ENCODE data around the gene NFASC. TPM values are rescaled to one million over a fixed set of nuclear protein-coding genes. Genes with fewer than 3 reads are reported as not detected.

The NFASC gene
- polyA plus RNA-seq (2013, experiment 1 of 4), result 9.7 TPM
- polyA plus RNA-seq (2013, experiment 2 of 4), result 10.6 TPM
- 8.7 TPM for polyA plus RNA-seq (2013, experiment 3 of 4)
- polyA plus RNA-seq (2013, experiment 4 of 4), result 10.8 TPM

GRCh38 chr1:204870160-204870912, at the start of gene NFASC:
TSS of gene NFASC (plus strand) at chr1:204870862. CDS start at chr1:204944316, 73,454 bp downstream.
- H3K36me3 ChIP-seq (ENCODE audit: control insufficient read depth, insufficient read depth, low read length), result no peaks in the 10 kb centered on the region
- no peak within 1 kb of the TSS for H3K4me3 ChIP-seq (ENCODE audit: insufficient read depth, low read depth, low read length)
- H3K27me3 ChIP-seq (ENCODE audit: control insufficient read depth, insufficient read depth, low read length, poor library complexity, severe bottlenecking), result no peaks in the 10 kb centered on the region
- WGBS, 2 experiments, result 91 to 94% methylated on average over 19 of the region's 19 CpGs
- H3K9me3 ChIP-seq (ENCODE audit: control insufficient read depth, low read length), result no peaks in the 10 kb centered on the region
- no peaks in the 10 kb centered on the region for H3K4me1 ChIP-seq (ENCODE audit: control insufficient read depth, insufficient read depth, low read length)
- no peak within 1 kb of the TSS for H3K27ac ChIP-seq (ENCODE audit: insufficient read depth, low read depth, low read length, poor library complexity, severe bottlenecking)

- no peaks in the 10 kb centered on the region for H3K9me3 ChIP-seq (ENCODE audit: control insufficient read depth, low read length)
- H3K4me3 ChIP-seq (ENCODE audit: insufficient read depth, low read depth, low read length), result no peak overlapping the region
- H3K27me3 ChIP-seq (ENCODE audit: control insufficient read depth, insufficient read depth, low read length, poor library complexity, severe bottlenecking), result no peaks in the 10 kb centered on the region
- H3K36me3 ChIP-seq (ENCODE audit: control insufficient read depth, insufficient read depth, low read length), result no peaks in the 10 kb centered on the region
- H3K4me1 ChIP-seq (ENCODE audit: control insufficient read depth, insufficient read depth, low read length), result no peaks in the 10 kb centered on the region
- H3K27ac ChIP-seq (ENCODE audit: insufficient read depth, low read depth, low read length, poor library complexity, severe bottlenecking), result no peak overlapping the region
- 82 to 83% methylated on average over 5 of the region's 5 CpGs for WGBS, 2 experiments
These were observed 49.2 kb upstream of the NFASC start for GRCh38 chr1:204821476-204821875.

GRCh38 chr1:204821924-204822323, 48.7 kb upstream of the NFASC start:
- Histone ChIP-seq H3K9me3 (ENCODE audit: control insufficient read depth, low read length) (no peaks in the 10 kb centered on the region), H3K27me3 (ENCODE audit: control insufficient read depth, insufficient read depth, low read length, poor library complexity, severe bottlenecking) (no peaks in the 10 kb centered on the region), H3K36me3 (ENCODE audit: control insufficient read depth, insufficient read depth, low read length) (no peaks in the 10 kb centered on the region), H3K4me1 (ENCODE audit: control insufficient read depth, insufficient read depth, low read length) (no peaks in the 10 kb centered on the region), H3K4me3 (ENCODE audit: insufficient read depth, low read depth, low read length) (no peak overlapping the region), H3K27ac (ENCODE audit: insufficient read depth, low read depth, low read length, poor library complexity, severe bottlenecking) (no peak overlapping the region)
- 93 to 94% methylated on average over 4 of the region's 4 CpGs for WGBS, 2 experiments

- no peaks in the 10 kb centered on the region for H3K9me3 ChIP-seq (ENCODE audit: control insufficient read depth, low read length)
- H3K27me3 ChIP-seq (ENCODE audit: control insufficient read depth, insufficient read depth, low read length, poor library complexity, severe bottlenecking), result peaks cover 13% of the 10 kb centered on the region
- no peak overlapping the region for H3K4me3 ChIP-seq (ENCODE audit: insufficient read depth, low read depth, low read length)
- peaks cover 19% of the 10 kb centered on the region for H3K4me1 ChIP-seq (ENCODE audit: control insufficient read depth, insufficient read depth, low read length)
- H3K36me3 ChIP-seq (ENCODE audit: control insufficient read depth, insufficient read depth, low read length), result no peaks in the 10 kb centered on the region
- no peak overlapping the region for H3K27ac ChIP-seq (ENCODE audit: insufficient read depth, low read depth, low read length, poor library complexity, severe bottlenecking)
- WGBS, 2 experiments, result 57 to 60% methylated on average over 4 of the region's 4 CpGs
These were observed 43.7 kb upstream of the NFASC start for GRCh38 chr1:204826970-204827369.

GRCh38 chr1:204828352-204828850, 42.3 kb upstream of the NFASC start:
- Histone ChIP-seq H3K27ac (ENCODE audit: insufficient read depth, low read depth, low read length, poor library complexity, severe bottlenecking) (no peak overlapping the region), H3K4me1 (ENCODE audit: control insufficient read depth, insufficient read depth, low read length) (peaks cover 19% of the 10 kb centered on the region), H3K27me3 (ENCODE audit: control insufficient read depth, insufficient read depth, low read length, poor library complexity, severe bottlenecking) (peaks cover 13% of the 10 kb centered on the region), H3K36me3 (ENCODE audit: control insufficient read depth, insufficient read depth, low read length) (no peaks in the 10 kb centered on the region), H3K9me3 (ENCODE audit: control insufficient read depth, low read length) (no peaks in the 10 kb centered on the region), H3K4me3 (ENCODE audit: insufficient read depth, low read depth, low read length) (peak overlapping the region; percentile 44)
- WGBS, 2 experiments, result 1 to 2% methylated on average over 53 of the region's 53 CpGs

GRCh38 chr1:204829133-204829825, 41.4 kb upstream of the NFASC start:
- H3K9me3 ChIP-seq (ENCODE audit: control insufficient read depth, low read length), result no peaks in the 10 kb centered on the region
- no peak overlapping the region for H3K27ac ChIP-seq (ENCODE audit: insufficient read depth, low read depth, low read length, poor library complexity, severe bottlenecking)
- H3K36me3 ChIP-seq (ENCODE audit: control insufficient read depth, insufficient read depth, low read length), result no peaks in the 10 kb centered on the region
- peak overlapping the region; percentile 44 for H3K4me3 ChIP-seq (ENCODE audit: insufficient read depth, low read depth, low read length)
- peaks cover 13% of the 10 kb centered on the region for H3K27me3 ChIP-seq (ENCODE audit: control insufficient read depth, insufficient read depth, low read length, poor library complexity, severe bottlenecking)
- WGBS, 2 experiments, result 27 to 30% methylated on average over 6 of the region's 6 CpGs
- peaks cover 26% of the 10 kb centered on the region for H3K4me1 ChIP-seq (ENCODE audit: control insufficient read depth, insufficient read depth, low read length)

- no peaks in the 10 kb centered on the region for H3K36me3 ChIP-seq (ENCODE audit: control insufficient read depth, insufficient read depth, low read length)
- peaks cover 29% of the 10 kb centered on the region for H3K4me1 ChIP-seq (ENCODE audit: control insufficient read depth, insufficient read depth, low read length)
These were observed 39.9 kb upstream of the NFASC start for GRCh38 chr1:204830747-204831146.

GRCh38 chr1:204831186-204831585, 39.5 kb upstream of the NFASC start:
- H3K27me3 ChIP-seq (ENCODE audit: control insufficient read depth, insufficient read depth, low read length, poor library complexity, severe bottlenecking), result peaks cover 13% of the 10 kb centered on the region
- no peaks in the 10 kb centered on the region for H3K9me3 ChIP-seq (ENCODE audit: control insufficient read depth, low read length)
- no peak overlapping the region for H3K27ac ChIP-seq (ENCODE audit: insufficient read depth, low read depth, low read length, poor library complexity, severe bottlenecking)
- peaks cover 29% of the 10 kb centered on the region for H3K4me1 ChIP-seq (ENCODE audit: control insufficient read depth, insufficient read depth, low read length)
- H3K4me3 ChIP-seq (ENCODE audit: insufficient read depth, low read depth, low read length), result no peak overlapping the region
- H3K36me3 ChIP-seq (ENCODE audit: control insufficient read depth, insufficient read depth, low read length), result no peaks in the 10 kb centered on the region
- WGBS, 2 experiments, result 50 to 59% methylated on average over 3 of the region's 3 CpGs

More at GRCh38 chr1:204830747-204831146, 39.9 kb upstream of the NFASC start:
- Histone ChIP-seq H3K9me3 (ENCODE audit: control insufficient read depth, low read length) (no peaks in the 10 kb centered on the region), H3K4me3 (ENCODE audit: insufficient read depth, low read depth, low read length) (no peak overlapping the region), H3K27me3 (ENCODE audit: control insufficient read depth, insufficient read depth, low read length, poor library complexity, severe bottlenecking) (peaks cover 13% of the 10 kb centered on the region), H3K27ac (ENCODE audit: insufficient read depth, low read depth, low read length, poor library complexity, severe bottlenecking) (no peak overlapping the region)
- 68 to 75% methylated on average over 8 of the region's 8 CpGs for WGBS, 2 experiments

GRCh38 chr1:204834336-204834735, 36.3 kb upstream of the NFASC start:
- Histone ChIP-seq H3K4me3 (ENCODE audit: insufficient read depth, low read depth, low read length) (no peak overlapping the region), H3K27me3 (ENCODE audit: control insufficient read depth, insufficient read depth, low read length, poor library complexity, severe bottlenecking) (no peaks in the 10 kb centered on the region), H3K27ac (ENCODE audit: insufficient read depth, low read depth, low read length, poor library complexity, severe bottlenecking) (no peak overlapping the region), H3K9me3 (ENCODE audit: control insufficient read depth, low read length) (no peaks in the 10 kb centered on the region), H3K36me3 (ENCODE audit: control insufficient read depth, insufficient read depth, low read length) (no peaks in the 10 kb centered on the region), H3K4me1 (ENCODE audit: control insufficient read depth, insufficient read depth, low read length) (peaks cover 24% of the 10 kb centered on the region)
- 6 to 12% methylated on average over 4 to 5 of the region's 5 CpGs for WGBS, 2 experiments

GRCh38 chr1:204834752-204835151, 35.9 kb upstream of the NFASC start:
- H3K4me1 ChIP-seq (ENCODE audit: control insufficient read depth, insufficient read depth, low read length), result peaks cover 21% of the 10 kb centered on the region
- no peak overlapping the region for H3K27ac ChIP-seq (ENCODE audit: insufficient read depth, low read depth, low read length, poor library complexity, severe bottlenecking)
- H3K9me3 ChIP-seq (ENCODE audit: control insufficient read depth, low read length), result no peaks in the 10 kb centered on the region
- no peaks in the 10 kb centered on the region for H3K36me3 ChIP-seq (ENCODE audit: control insufficient read depth, insufficient read depth, low read length)
- WGBS, 2 experiments, result 45 to 60% methylated on average over 4 of the region's 4 CpGs
- no peaks in the 10 kb centered on the region for H3K27me3 ChIP-seq (ENCODE audit: control insufficient read depth, insufficient read depth, low read length, poor library complexity, severe bottlenecking)
- H3K4me3 ChIP-seq (ENCODE audit: insufficient read depth, low read depth, low read length), result no peak overlapping the region
